K562 (cell line): ENCODE measurements around the gene CYB5R4. TPM values are rescaled to one million over a fixed set of nuclear protein-coding genes. Genes with fewer than 3 reads are reported as not detected.
A peak's percentile ranks its signal among the peaks of the same experiment; 100 is the strongest.
"Not testable (repeated sequence)": the region's sequence is repeated elsewhere in the genome, so short reads cannot be mapped to it uniquely, and the experiment has no call there.

Source experiments
- ATAC-seq: fragments of 200-7000 bp; cut with Tn5 transposase; 3 replicates; pipeline ENCODE4 v1.9.1; 2020; ENCODE audit warnings: moderate library complexity
- BruUV-seq: library from RNA; stranded (reverse); fragments of 400-500 nt; replicated peaks from 2 replicates; lab custom pipeline; 2021; lab: Mats Ljungman, UMichigan
- CTCF ChIA-PET: fragments of 300-600 bp; formaldehyde crosslinking; extraction: SDS; loops from one replicate; lab custom pipeline; 2021; ENCODE audit warnings: low intra/inter-chr PET ratio; lab: Yijun Ruan, JAX
- POLR2A ChIA-PET: fragments of 300-600, 350-650 bp; sonication (Branson Sonifier 250); formaldehyde crosslinking; extraction: SDS; loops from one replicate; lab custom pipeline; 2021; ENCODE audit warnings: antibody characterized with exemption, inconsistent platforms; lab: Yijun Ruan, JAX
- DNase-seq, 4 experiments: peaks; one replicate each; pipeline versions ENCODE4 v3.0.0 to v3.0.0-alpha.2; 2011 to 2018; ENCODE audit warnings: low spot score in 3 of 4, mixed read lengths in 3 of 4; ENCODE audit errors: extremely low read depth in 1 of 4
- FAIRE-seq: peaks from 2 replicates; lab custom pipeline; 2011; peaks lifted over from hg19 to GRCh38; lab: Jason Lieb, UNC
- H2AFZ ChIP-seq: 2 replicates; pipeline ENCODE4 v1.6.0; 2011; ENCODE audit warnings: low read depth, low read length, control low read depth, inconsistent platforms
- H3K27ac ChIP-seq: fragments of 200-600 bp; 3 replicates; pipeline ENCODE4 v1.8.0; 2011; ENCODE audit warnings: low read depth, mild to moderate bottlenecking, control low read depth, inconsistent platforms, low read length, moderate library complexity, mixed read lengths; ENCODE audit errors: extremely low read depth
- H3K27me3 ChIP-seq, 2 experiments: fragments of 300-600 bp in 1 of 2; 2 replicates in 1 of 2; 3 replicates in 1 of 2; pipeline versions ENCODE4 v1.6.0 to v1.8.0; 2011; ENCODE audit warnings: inconsistent platforms in 2 of 2, low read length in 2 of 2, mild to moderate bottlenecking in 1 of 2, mixed read lengths in 1 of 2, moderate library complexity in 1 of 2; ENCODE audit not compliant: control insufficient read depth in 2 of 2, insufficient read depth in 2 of 2
- H3K36me3 ChIP-seq: fragments of 300-600 bp; 3 replicates; pipeline ENCODE4 v1.8.0; 2011; ENCODE audit warnings: mild to moderate bottlenecking, low read length, inconsistent platforms; ENCODE audit not compliant: control insufficient read depth, insufficient read depth
- H3K4me1 ChIP-seq, 2 experiments: fragments of 200-600 bp in 1 of 2; replicated peaks in 1 of 2; 2 replicates in 1 of 2; 3 replicates in 1 of 2; pipeline versions ENCODE4 v1.5.1 to v1.8.0; 2011; ENCODE audit warnings: inconsistent platforms in 2 of 2, low read length in 2 of 2, mild to moderate bottlenecking in 1 of 2, mixed read lengths in 1 of 2, moderate library complexity in 1 of 2; ENCODE audit not compliant: control insufficient read depth in 2 of 2, insufficient read depth in 2 of 2
- H3K4me2 ChIP-seq: 2 replicates; pipeline ENCODE4 v1.6.1; 2011; ENCODE audit warnings: low read length, control low read depth, inconsistent platforms, mixed read lengths; ENCODE audit not compliant: insufficient read depth
- H3K4me3 ChIP-seq: fragments of 200-600 bp; sonication (generic), shearing (Covaris generic); 2 replicates; pipeline ENCODE4 v1.5.1; 2016; ENCODE audit warnings: control low read depth, inconsistent platforms
- H3K79me2 ChIP-seq: fragments of 200-600 bp; 3 replicates; pipeline ENCODE4 v1.8.0; 2011; ENCODE audit warnings: low read length, inconsistent platforms; ENCODE audit not compliant: control insufficient read depth, insufficient read depth
- H3K9ac ChIP-seq, 2 experiments: 2 replicates each; pipeline versions ENCODE4 v1.6.0 to v1.6.1; 2011; ENCODE audit warnings: low read depth in 2 of 2, low read length in 2 of 2, control low read depth in 1 of 2, inconsistent platforms in 1 of 2, mild to moderate bottlenecking in 1 of 2, mixed read lengths in 1 of 2; ENCODE audit not compliant: insufficient read depth in 1 of 2
- H3K9me1 ChIP-seq: one replicate; pipeline ENCODE4 v1.6.0; 2011; ENCODE audit warnings: inconsistent platforms, mild to moderate bottlenecking, low read length, moderate library complexity; ENCODE audit not compliant: control insufficient read depth, insufficient read depth
- H3K9me3 ChIP-seq: replicated peaks from 2 replicates; pipeline ENCODE4 v1.5.1; 2011; ENCODE audit warnings: low read depth, low read length, inconsistent platforms; ENCODE audit not compliant: control insufficient read depth, insufficient read depth
- H4K20me1 ChIP-seq: replicated peaks from 2 replicates; pipeline ENCODE4 v1.6.1; 2011; ENCODE audit warnings: low read length, inconsistent platforms, mixed read lengths; ENCODE audit not compliant: control insufficient read depth, insufficient read depth
- BCOR ChIP-seq: fragments of 450-650 bp; IDR thresholded peaks from 2 replicates; pipeline ENCODE4 v1.6.1; 2016
- KDM1A ChIP-seq, 2 experiments: fragments of 450-650 bp; IDR thresholded peaks; 2 replicates each; pipeline ENCODE4 v1.6.1; 2016; ENCODE audit warnings: mild to moderate bottlenecking in 2 of 2
- SMARCA5 ChIP-seq: fragments of 450-650 bp; IDR thresholded peaks from 2 replicates; pipeline ENCODE4 v1.6.1; 2016
- ZNF146 ChIP-seq: IDR thresholded peaks from one replicate; pipeline ENCODE4 v1.6.1; 2018; ENCODE audit warnings: missing compliant biosample characterization; ENCODE audit not compliant: unreplicated experiment
- WGBS: fragments of 100-300 bp; shearing (Covaris generic); methylation state at CpG from one replicate; pipeline ENCODE4 v1.1.6; 2016; ENCODE audit warnings: low coverage, mixed read lengths; ENCODE audit not compliant: insufficient coverage; ENCODE audit errors: missing lambda C conversion rate; 5-methylcytosine and 5-hydroxymethylcytosine counted together
- in situ Hi-C: fragments of 300-500 bp; cut with MboI; formaldehyde crosslinking; loops from 4 replicates; pipeline ENCODE4 v1.15.0; 2018; ENCODE audit warnings: inconsistent platforms, mixed read lengths
- intact Hi-C: fragments of 100-400 bp; cut with micrococcal nuclease; formaldehyde crosslinking; loops from 2 replicates; pipeline ENCODE4 v1.14.2; 2022
- polyA plus RNA-seq, 8 experiments: library from polyadenylated mRNA; depleted of rRNA in 4 of 8; stranded (reverse) in 5 of 8; unstranded in 3 of 8; fragments of >200 nt; fragmentation: Nextera tagmentation in 2 of 8; fragmentation: Illumina TruSeq in 1 of 8; extraction: Ambion mirVana in 2 of 8; extraction: Trizol in 1 of 8; gene quantifications; 2 replicates each; pipeline versions ENCODE4 v1.2.1 to v1.2.3, GENCODE V29; 2011 to 2014; ENCODE audit warnings: inconsistent platforms in 1 of 8, missing spikeins in 1 of 8
- total RNA-seq, 7 experiments: library from RNA; depleted of rRNA in 6 of 7; stranded (reverse); fragments of >200 nt in 6 of 7; fragmentation: Illumina TruSeq in 2 of 7; extraction: Trizol in 2 of 7; gene quantifications; 2 replicates each; pipeline versions ENCODE4 v1.2.1 to v1.2.3, GENCODE V29; 2011 to 2021; ENCODE audit warnings: low replicate concordance in 1 of 7
- TF ChIP-seq, protein P1 (sequence below): fragments of 450-650 bp; IDR thresholded peaks from 2 replicates; pipeline ENCODE4 v1.6.1; 2016; ENCODE audit warnings: mild to moderate bottlenecking

CYB5R4 gene
- total and polyA plus RNA-seq, 9 of the 15 experiments (the other 6 are each of a cell fraction or from before 2014, with no cell fraction given) = 5.9 to 23.1 (median 19.0) TPM

DNA sequence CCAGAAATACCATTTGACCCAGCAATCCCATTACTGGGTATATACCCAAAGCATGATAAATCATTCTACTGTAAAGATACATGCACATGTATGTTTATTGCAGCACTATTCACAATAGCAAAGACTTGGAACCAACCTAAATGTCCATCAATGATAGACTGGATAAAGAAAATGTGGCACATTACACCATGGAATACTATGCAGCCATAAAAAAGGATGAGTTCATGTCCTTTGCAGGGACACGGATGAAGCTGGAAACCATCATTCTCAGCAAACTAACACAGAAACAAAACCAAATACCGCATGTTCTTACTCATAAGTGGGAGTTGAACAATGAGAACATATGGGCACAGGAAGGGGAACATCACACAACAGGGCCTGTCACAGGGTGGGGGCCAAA is 88.5 kb downstream of the CYB5R4 start:
- FAIRE-seq, H3K9ac ChIP-seq, CTCF ChIA-PET: not testable (repeated sequence)
- TF ChIP-seq SMARCA5 = peak; percentile 40; the same call in 1 of the 2 replicates
- peak; percentile 88 for TF ChIP-seq BCOR
- peak; percentile 59 to 72 for TF ChIP-seq KDM1A (IDR thresholded peaks at IDR 0.05)
- TF ChIP-seq ZNF146 (CRISPR knock-in tag) = peak; percentile 91
- TF ChIP-seq, protein P1, sequence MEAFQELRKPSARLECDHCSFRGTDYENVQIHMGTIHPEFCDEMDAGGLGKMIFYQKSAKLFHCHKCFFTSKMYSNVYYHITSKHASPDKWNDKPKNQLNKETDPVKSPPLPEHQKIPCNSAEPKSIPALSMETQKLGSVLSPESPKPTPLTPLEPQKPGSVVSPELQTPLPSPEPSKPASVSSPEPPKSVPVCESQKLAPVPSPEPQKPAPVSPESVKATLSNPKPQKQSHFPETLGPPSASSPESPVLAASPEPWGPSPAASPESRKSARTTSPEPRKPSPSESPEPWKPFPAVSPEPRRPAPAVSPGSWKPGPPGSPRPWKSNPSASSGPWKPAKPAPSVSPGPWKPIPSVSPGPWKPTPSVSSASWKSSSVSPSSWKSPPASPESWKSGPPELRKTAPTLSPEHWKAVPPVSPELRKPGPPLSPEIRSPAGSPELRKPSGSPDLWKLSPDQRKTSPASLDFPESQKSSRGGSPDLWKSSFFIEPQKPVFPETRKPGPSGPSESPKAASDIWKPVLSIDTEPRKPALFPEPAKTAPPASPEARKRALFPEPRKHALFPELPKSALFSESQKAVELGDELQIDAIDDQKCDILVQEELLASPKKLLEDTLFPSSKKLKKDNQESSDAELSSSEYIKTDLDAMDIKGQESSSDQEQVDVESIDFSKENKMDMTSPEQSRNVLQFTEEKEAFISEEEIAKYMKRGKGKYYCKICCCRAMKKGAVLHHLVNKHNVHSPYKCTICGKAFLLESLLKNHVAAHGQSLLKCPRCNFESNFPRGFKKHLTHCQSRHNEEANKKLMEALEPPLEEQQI = peak; percentile 68; the same call in 1 of the 2 replicates
- TF ChIP-seq, all 486 proteins: peak for 5; not testable (repeated sequence) for 481
- DNase-seq, H3K4me3 ChIP-seq, H3K9me1 ChIP-seq, in situ Hi-C loops, ATAC-seq, H3K4me1 ChIP-seq, H3K9me3 ChIP-seq, BruUV-seq, POLR2A ChIA-PET, H3K36me3 ChIP-seq, H3K27ac ChIP-seq, H4K20me1 ChIP-seq, H3K4me2 ChIP-seq, H2AFZ ChIP-seq, H3K79me2 ChIP-seq, intact Hi-C loops, H3K27me3 ChIP-seq: not testable (repeated sequence)
- WGBS = 67% methylated on average over 2 of the region's 2 CpGs
